Measurements from ENCODE around the gene SAMD10.

- TF ChIP-seq POLR2AphosphoS5 (IDR thresholded peaks at IDR 0.05; ENCODE audit: borderline replicate concordance, low read depth, low read length) (no peak), EZH2 (IDR thresholded peaks at IDR 0.05) (no peak), FOXP2 (optimal IDR thresholded peaks at IDR 0.05; ENCODE audit: control extremely low read depth, extremely low read length, insufficient read depth) (no peak)
Measured at GRCh38 chr20:64024141-64024990, 44.9 kb upstream of the SAMD10 start.

Data from SK-N-MC (cell line).